Fibroblast of the conjunctiva (primary cell): ENCODE measurements around the gene RRP1.
A peak's percentile ranks its signal among the peaks of the same experiment; 100 is the strongest.

ENCODE experiments used
- DNase-seq: peaks from one replicate; pipeline ENCODE4 v3.0.0-alpha.2; 2010; ENCODE audit warnings: low read depth

Gene RRP1

GRCh38 chr21:43802713-43803313, 13.4 kb downstream of the RRP1 start:
- DNase-seq, result no peak

- no peak for DNase-seq
Measured at GRCh38 chr21:43803558-43804300, 14.4 kb downstream of the RRP1 start.

- no peak for DNase-seq
Measured at GRCh38 chr21:43805275-43805800, 16.0 kb downstream of the RRP1 start.

- DNase-seq, result no peak
Measured at GRCh38 chr21:43806017-43806710, 16.8 kb downstream of the RRP1 start.

GRCh38 chr21:43808367-43808766, 19.0 kb downstream of the RRP1 start:
- no peak for DNase-seq

GRCh38 chr21:43808832-43809251, 19.5 kb downstream of the RRP1 start:
- no peak for DNase-seq

GRCh38 chr21:43809346-43809799, 20.0 kb downstream of the RRP1 start:
- no peak for DNase-seq

GRCh38 chr21:43809853-43810504, 20.6 kb downstream of the RRP1 start:
- DNase-seq, result no peak

- DNase-seq, result peak; percentile 51
Measured at GRCh38 chr21:43810505-43811261, 21.3 kb downstream of the RRP1 start.

GRCh38 chr21:43811262-43812105, 22.1 kb downstream of the RRP1 start:
- DNase-seq, result no peak

GRCh38 chr21:43812139-43812821, 22.9 kb downstream of the RRP1 start:
- DNase-seq, result no peak

- DNase-seq, result no peak
Measured at GRCh38 chr21:43812957-43813655, 23.7 kb downstream of the RRP1 start.

GRCh38 chr21:43813656-43813980, 24.2 kb downstream of the RRP1 start:
- no peak for DNase-seq

GRCh38 chr21:43814215-43815106, 25.1 kb downstream of the RRP1 start:
- DNase-seq, result no peak

- DNase-seq, result no peak
Measured at GRCh38 chr21:43815107-43815613, 25.8 kb downstream of the RRP1 start.

GRCh38 chr21:43815991-43816390, 26.6 kb downstream of the RRP1 start:
- no peak for DNase-seq

GRCh38 chr21:43816611-43817071, 27.3 kb downstream of the RRP1 start:
- DNase-seq, result no peak
